ENCODE measurements around the gene ELN. TPM values are rescaled to one million over a fixed set of nuclear protein-coding genes. Genes with fewer than 3 reads are reported as not detected.

The ELN gene
- total and polyA plus RNA-seq, 8 donors, result 202 to 673 (median 229) TPM

DNA sequence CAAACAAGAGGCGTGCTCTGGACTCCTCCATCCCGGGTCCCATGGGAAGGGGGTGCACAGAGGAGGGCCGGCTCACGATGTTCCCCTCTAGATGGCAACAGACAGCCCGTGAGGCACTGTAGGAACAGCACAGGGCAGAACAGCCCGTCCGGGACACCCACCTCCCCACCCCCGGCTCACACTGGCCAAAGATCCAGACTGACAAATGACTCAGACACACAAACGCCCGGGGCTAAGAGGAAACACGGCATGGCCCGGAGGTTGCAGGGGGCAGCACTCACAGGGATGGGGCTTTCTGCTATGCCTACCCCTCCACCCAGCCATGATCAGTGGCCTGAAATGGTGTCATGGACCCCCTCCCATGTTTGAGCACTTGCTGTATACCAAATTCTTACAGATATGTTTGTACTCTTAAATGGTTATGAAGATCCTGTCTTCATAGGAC, 4.9 kb upstream of the ELN start:
- no peaks in the 10 kb centered on the region for H3K36me3 ChIP-seq
- H3K27me3 ChIP-seq, result peaks cover 0 to 67% of the 10 kb centered on the region in 2 donors
- no peak overlapping the region for H3K4me3 ChIP-seq
- peaks cover 9 to 30% of the 10 kb centered on the region in 2 donors for H3K4me1 ChIP-seq
- TF ChIP-seq, protein P1, sequence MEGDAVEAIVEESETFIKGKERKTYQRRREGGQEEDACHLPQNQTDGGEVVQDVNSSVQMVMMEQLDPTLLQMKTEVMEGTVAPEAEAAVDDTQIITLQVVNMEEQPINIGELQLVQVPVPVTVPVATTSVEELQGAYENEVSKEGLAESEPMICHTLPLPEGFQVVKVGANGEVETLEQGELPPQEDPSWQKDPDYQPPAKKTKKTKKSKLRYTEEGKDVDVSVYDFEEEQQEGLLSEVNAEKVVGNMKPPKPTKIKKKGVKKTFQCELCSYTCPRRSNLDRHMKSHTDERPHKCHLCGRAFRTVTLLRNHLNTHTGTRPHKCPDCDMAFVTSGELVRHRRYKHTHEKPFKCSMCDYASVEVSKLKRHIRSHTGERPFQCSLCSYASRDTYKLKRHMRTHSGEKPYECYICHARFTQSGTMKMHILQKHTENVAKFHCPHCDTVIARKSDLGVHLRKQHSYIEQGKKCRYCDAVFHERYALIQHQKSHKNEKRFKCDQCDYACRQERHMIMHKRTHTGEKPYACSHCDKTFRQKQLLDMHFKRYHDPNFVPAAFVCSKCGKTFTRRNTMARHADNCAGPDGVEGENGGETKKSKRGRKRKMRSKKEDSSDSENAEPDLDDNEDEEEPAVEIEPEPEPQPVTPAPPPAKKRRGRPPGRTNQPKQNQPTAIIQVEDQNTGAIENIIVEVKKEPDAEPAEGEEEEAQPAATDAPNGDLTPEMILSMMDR (IDR thresholded peaks at IDR 0.05), result no peak
- no peaks in the 10 kb centered on the region for H3K9me3 ChIP-seq
- ATAC-seq (peak; percentile 14), DNase-seq (peak in 1 of 4 donors; percentile 36)
- no peak overlapping the region for H3K27ac ChIP-seq
- intact Hi-C loops (cut with DNase I), result no loop called here

DNA sequence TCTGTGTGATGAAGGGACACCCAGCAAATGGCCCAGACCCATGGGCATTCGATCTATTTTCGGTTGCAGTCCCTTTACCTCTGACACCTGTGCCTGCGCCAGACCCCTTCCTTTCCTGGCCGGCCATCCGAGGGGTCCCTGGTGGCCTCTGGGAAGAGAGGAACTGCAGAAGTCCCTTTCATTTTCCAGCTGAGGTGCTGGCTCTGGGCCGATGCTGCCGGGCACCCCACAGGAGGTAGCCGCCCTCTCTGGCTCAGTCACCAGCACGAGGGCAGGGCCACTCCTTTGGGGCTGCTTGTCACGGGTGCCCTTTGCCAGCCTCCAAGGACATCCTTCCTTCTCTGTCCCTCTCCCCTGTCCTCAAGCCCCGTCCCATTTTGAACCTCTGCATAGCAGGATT, 4.2 kb upstream of the ELN start:
- intact Hi-C loops (cut with DNase I), result no loop called here

DNA sequence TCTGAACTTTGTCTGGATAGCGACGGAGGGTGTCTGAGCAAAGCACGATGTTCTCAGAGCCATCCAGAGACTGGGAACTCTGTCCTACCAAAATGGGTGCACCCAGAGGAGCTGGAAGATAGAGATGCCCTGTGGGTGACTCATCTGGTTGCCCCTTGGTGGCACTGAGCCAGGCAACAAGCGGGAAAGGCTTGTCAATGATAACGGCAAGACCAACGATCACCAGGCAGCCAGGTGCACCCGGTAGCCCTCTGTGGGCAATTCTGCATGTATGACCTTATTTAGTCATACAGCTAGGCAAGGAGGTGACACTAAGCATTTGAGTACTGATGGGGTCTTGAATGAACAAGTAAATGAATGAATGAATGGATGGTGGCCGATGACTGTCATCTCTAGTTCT, 2.8 kb upstream of the ELN start:
- Histone ChIP-seq H3K4me1 (peaks cover 9 to 34% of the 10 kb centered on the region in 2 donors), H3K27ac (no peak overlapping the region), H3K27me3 (peaks cover 0 to 88% of the 10 kb centered on the region in 2 donors), H3K36me3 (no peaks in the 10 kb centered on the region), H3K9me3 (no peaks in the 10 kb centered on the region), H3K4me3 (no peak overlapping the region)
- intact Hi-C loops (cut with DNase I), result loop anchor here in 1 of 2 donors (5.0 kb wide), 1 partner anchor 158 kb away; no protein-coding TSS in a partner anchor
- ATAC-seq, result no peak
- TF ChIP-seq, protein P1 (IDR thresholded peaks at IDR 0.05), result no peak
- DNase-seq, result no peak

More for the DNA sequence above, 4.2 kb upstream of the ELN start:
- ATAC-seq (no peak), DNase-seq (no peak)
- TF ChIP-seq, protein P1 (IDR thresholded peaks at IDR 0.05), result no peak
- Histone ChIP-seq H3K4me1 (peaks cover 9 to 34% of the 10 kb centered on the region in 2 donors), H3K9me3 (no peaks in the 10 kb centered on the region), H3K36me3 (no peaks in the 10 kb centered on the region), H3K27ac (no peak overlapping the region), H3K27me3 (peaks cover 0 to 74% of the 10 kb centered on the region in 2 donors), H3K4me3 (no peak overlapping the region)

DNA sequence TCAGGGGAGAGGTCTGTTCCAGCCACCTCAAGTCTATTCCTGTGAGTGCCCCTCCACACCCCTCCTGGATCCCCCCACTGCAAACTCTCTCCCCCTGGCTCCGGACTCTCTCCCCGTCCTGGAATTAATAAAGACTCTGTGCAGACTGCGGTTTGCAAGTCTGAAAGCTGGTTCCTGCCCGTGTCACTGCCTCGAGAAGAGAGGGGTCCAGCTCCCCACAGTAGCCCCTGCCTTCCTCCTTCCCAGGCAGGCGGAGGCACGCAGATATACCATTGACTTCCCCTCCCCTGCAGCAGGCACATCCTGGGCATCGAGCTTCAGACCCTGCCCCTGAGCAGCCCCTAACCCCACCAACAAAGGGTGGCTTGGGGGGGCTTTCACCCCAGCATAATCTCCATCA, 2.2 kb upstream of the ELN start:
- DNase-seq, result peak in 1 of 4 donors; percentile 17
- H3K9me3 ChIP-seq, result no peaks in the 10 kb centered on the region
- peaks cover 0 to 94% of the 10 kb centered on the region in 2 donors for H3K27me3 ChIP-seq
- intact Hi-C loops (cut with DNase I), result loop anchor here in 1 of 2 donors (5.0 kb wide), 1 partner anchor 158 kb away; no protein-coding TSS in a partner anchor
- H3K27ac ChIP-seq, result no peak overlapping the region
- H3K36me3 ChIP-seq, result no peaks in the 10 kb centered on the region
- H3K4me1 ChIP-seq, result peaks cover 9 to 34% of the 10 kb centered on the region in 2 donors
- H3K4me3 ChIP-seq, result no peak overlapping the region
- ATAC-seq, result no peak
- TF ChIP-seq, protein P1 (IDR thresholded peaks at IDR 0.05), result no peak

DNA sequence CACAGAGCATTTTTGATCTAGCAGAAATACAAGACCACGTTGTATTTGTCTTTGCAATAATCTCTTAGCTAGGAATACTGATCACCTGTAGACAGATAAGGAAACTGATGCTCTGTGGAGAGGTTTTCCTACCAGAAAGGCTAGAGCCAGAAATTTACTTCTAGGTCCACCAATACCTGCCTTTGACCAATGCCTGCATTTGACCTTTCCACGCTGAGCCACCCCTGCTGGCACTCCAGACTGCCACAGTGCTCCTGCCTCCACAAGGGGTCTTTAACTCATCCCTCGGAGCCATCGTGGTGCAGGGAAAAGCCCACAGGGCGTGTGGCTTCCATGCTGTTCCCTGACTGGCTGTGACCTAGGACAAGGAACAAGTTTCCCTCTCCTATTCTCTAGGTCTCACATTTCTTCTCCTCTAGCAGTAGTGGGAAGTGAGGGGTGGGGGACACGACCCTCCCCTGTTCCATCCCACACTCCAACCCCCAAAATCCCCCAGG, 1.5 kb upstream of the ELN start:
- peak overlapping the region in 1 of 2 donors; percentile 50 for H3K27ac ChIP-seq

More for the DNA sequence above, 1.5 kb upstream of the ELN start:
- no peak for ATAC-seq
- TF ChIP-seq, protein P1 (IDR thresholded peaks at IDR 0.05), result no peak
- H3K27me3 ChIP-seq, result peaks cover 0 to 95% of the 10 kb centered on the region in 2 donors
- no peaks in the 10 kb centered on the region for H3K9me3 ChIP-seq
- peak in 1 of 4 donors; percentile 28 for DNase-seq
- intact Hi-C loops (cut with DNase I), result loop anchor here in 1 of 2 donors (5.0 kb wide), 1 partner anchor 159 kb away; no protein-coding TSS in a partner anchor
- peaks cover 9 to 34% of the 10 kb centered on the region in 2 donors for H3K4me1 ChIP-seq
- no peak overlapping the region for H3K4me3 ChIP-seq
- H3K36me3 ChIP-seq, result no peaks in the 10 kb centered on the region
